ENCODE results near the gene PACRG.

DNA sequence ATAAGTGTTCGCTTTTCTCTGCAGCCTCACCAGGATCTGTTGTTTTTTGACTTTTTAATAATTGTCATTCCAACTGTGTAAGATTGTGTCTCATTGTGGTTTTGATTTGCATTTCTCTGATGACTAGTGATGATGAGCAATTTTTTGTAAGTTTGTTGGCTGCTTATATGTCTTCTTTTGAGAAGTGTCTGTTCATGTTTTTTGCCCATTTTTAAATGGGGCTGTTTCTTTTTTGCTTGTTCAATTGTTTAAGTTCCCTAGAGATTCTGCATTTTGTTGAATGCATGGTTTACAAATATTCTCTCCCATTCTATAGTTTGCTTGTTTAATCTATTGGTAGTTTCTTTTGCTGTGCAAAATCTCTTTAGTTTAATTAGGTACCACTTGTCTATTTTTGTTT lies 295.9 kb downstream of the PACRG start:
- TF ChIP-seq CTCF (IDR thresholded peaks at IDR 0.05) (no peak), POLR2AphosphoS5 (IDR thresholded peaks at IDR 0.05) (no peak), POLR2A (IDR thresholded peaks at IDR 0.05) (no peak)
